A673 (cell line): ENCODE results near the gene PLA2G4A.

Experiments
- CTCF ChIP-seq: fragments of 300-800, 200-600 bp; sonication (generic); conservative IDR thresholded peaks from 2 replicates; pipeline ENCODE4 v1.5.1; 2017; ENCODE audit warnings: low read depth, mild to moderate bottlenecking, antibody characterized with exemption, low read length, moderate library complexity, mixed read lengths
- EZH2 ChIP-seq: fragments of 200-600 bp; sonication (generic); IDR thresholded peaks from 2 replicates; pipeline ENCODE4 v1.6.1; 2017; ENCODE audit warnings: borderline replicate concordance, low read depth, mild to moderate bottlenecking, mixed read lengths, antibody characterized with exemption, low read length; ENCODE audit not compliant: poor library complexity, severe bottlenecking

GRCh38 chr1:186785503-186785902, 43.2 kb upstream of the PLA2G4A start:
- TF ChIP-seq EZH2, result no peak
- TF ChIP-seq CTCF, result no peak
